GM12878 (cell line): ENCODE results near the gene PTPRM. TPM values are rescaled to one million over a fixed set of nuclear protein-coding genes. Genes with fewer than 3 reads are reported as not detected.

Experiments used
- ATAC-seq: fragments of 200-7000 bp; cut with Tn5 transposase; 3 replicates; pipeline ENCODE4 v1.9.1; 2020; ENCODE audit warnings: mild to moderate bottlenecking, moderate library complexity
- BruUV-seq: library from RNA; stranded (reverse); fragments of 400-500 nt; replicated peaks from 2 replicates; lab custom pipeline; 2021; lab: Mats Ljungman, UMichigan
- CTCF ChIA-PET: fragments of 300-600 bp; sonication (Branson Sonifier 250); formaldehyde crosslinking; extraction: SDS; loops from one replicate; lab custom pipeline; 2021; ENCODE audit warnings: inconsistent platforms; lab: Yijun Ruan, JAX
- POLR2A ChIA-PET: fragments of 350-600 bp; formaldehyde crosslinking; extraction: SDS; loops from one replicate; lab custom pipeline; 2021; ENCODE audit warnings: inconsistent platforms; lab: Charles Lee
- RAD21 ChIA-PET: fragments of 300-600 bp; sonication (Branson Sonifier 250); formaldehyde crosslinking; loops from one replicate; lab custom pipeline; 2023; ENCODE audit warnings: antibody characterized with exemption; ENCODE audit not compliant: unreplicated experiment; lab: Charles Lee
- SMC1A ChIA-PET: fragments of 300-600 bp; sonication (Branson Sonifier 250); formaldehyde crosslinking; loops from one replicate; lab custom pipeline; 2023; ENCODE audit not compliant: unreplicated experiment, uncharacterized antibody; lab: Charles Lee
- DNase-seq: peaks from one replicate; pipeline ENCODE4 v3.0.0-alpha.2; 2011; ENCODE audit warnings: low read depth, low spot score
- FAIRE-seq: peaks from 3 replicates; lab custom pipeline; 2011; peaks lifted over from hg19 to GRCh38; lab: Jason Lieb, UNC
- H2AFZ ChIP-seq: 2 replicates; pipeline ENCODE4 v1.6.0; 2011; ENCODE audit warnings: low read depth, low read length, control low read depth; ENCODE audit not compliant: control insufficient read depth
- H3K27ac ChIP-seq: 2 replicates; pipeline ENCODE4 v1.5.1; 2011; ENCODE audit warnings: control low read depth; ENCODE audit not compliant: control insufficient read depth, insufficient read depth
- H3K27me3 ChIP-seq, 2 experiments: replicated peaks in 1 of 2; 2 replicates each; pipeline versions ENCODE4 v1.6.0 to v1.6.1; 2011; ENCODE audit warnings: low read length in 1 of 2; ENCODE audit not compliant: control insufficient read depth in 2 of 2, insufficient read depth in 2 of 2
- H3K36me3 ChIP-seq, 2 experiments: 2 replicates each; pipeline ENCODE4 v1.5.1; 2011; ENCODE audit warnings: low read length in 1 of 2; ENCODE audit not compliant: control insufficient read depth in 2 of 2, insufficient read depth in 2 of 2
- H3K4me1 ChIP-seq: 2 replicates; pipeline ENCODE4 v1.6.1; 2011; ENCODE audit warnings: mild to moderate bottlenecking, low read length, moderate library complexity, mixed read lengths; ENCODE audit not compliant: control insufficient read depth, insufficient read depth
- H3K4me2 ChIP-seq: 2 replicates; pipeline ENCODE4 v1.6.0; 2011; ENCODE audit warnings: control low read depth; ENCODE audit not compliant: control insufficient read depth, insufficient read depth
- H3K4me3 ChIP-seq: fragments of 200-600 bp; sonication (generic); 2 replicates; pipeline ENCODE4 v1.5.1; 2016
- H3K79me2 ChIP-seq: 2 replicates; pipeline ENCODE4 v1.6.0; 2011; ENCODE audit warnings: low read length; ENCODE audit not compliant: control insufficient read depth, insufficient read depth
- H3K9ac ChIP-seq: 2 replicates; pipeline ENCODE4 v1.8.0; 2011; ENCODE audit warnings: low read length, control low read depth, mixed read lengths; ENCODE audit not compliant: control insufficient read depth, insufficient read depth
- H3K9me3 ChIP-seq: replicated peaks from 3 replicates; pipeline ENCODE4 v1.5.1; 2011; ENCODE audit warnings: mild to moderate bottlenecking, low read length; ENCODE audit not compliant: control insufficient read depth, insufficient read depth
- H4K20me1 ChIP-seq: 2 replicates; pipeline ENCODE4 v1.6.0; 2011; ENCODE audit not compliant: control insufficient read depth, insufficient read depth
- ASH2L ChIP-seq: fragments of 300-600, 200-600 bp; sonication (generic); IDR thresholded peaks from 2 replicates; pipeline ENCODE4 v1.6.1; 2017; ENCODE audit warnings: low read depth, mild to moderate bottlenecking, borderline replicate concordance
- BHLHE40 ChIP-seq, 2 experiments: fragments of 450-650 bp in 1 of 2; IDR thresholded peaks; 2 replicates each; pipeline ENCODE4 v1.6.1; 2011 to 2017; ENCODE audit warnings: low read depth in 2 of 2, borderline replicate concordance in 1 of 2, improper control_type of control experiment in 1 of 2, low read length in 1 of 2, mild to moderate bottlenecking in 1 of 2
- BMI1 ChIP-seq: fragments of 450-650 bp; IDR thresholded peaks from 2 replicates; pipeline ENCODE4 v1.6.1; 2016; ENCODE audit warnings: mild to moderate bottlenecking, moderate library complexity, borderline replicate concordance
- CEBPB ChIP-seq, 2 experiments: fragments of 150-350 bp in 1 of 2; IDR thresholded peaks; 2 replicates each; pipeline ENCODE4 v1.6.1; 2012 to 2014; ENCODE audit warnings: low read depth in 2 of 2, low read length in 2 of 2, borderline replicate concordance in 1 of 2, inconsistent platforms in 1 of 2
- CHD4 ChIP-seq: fragments of 200-600 bp; sonication (generic); IDR thresholded peaks from 2 replicates; pipeline ENCODE4 v1.6.1; 2016; ENCODE audit warnings: mild to moderate bottlenecking
- DPF2 ChIP-seq: fragments of 450-650 bp; IDR thresholded peaks from 2 replicates; pipeline ENCODE4 v1.6.1; 2017; ENCODE audit warnings: mild to moderate bottlenecking
- FOXK2 ChIP-seq: fragments of 450-650 bp; IDR thresholded peaks from 2 replicates; pipeline ENCODE4 v1.6.1; 2017; ENCODE audit warnings: mild to moderate bottlenecking, moderate library complexity
- IKZF2 ChIP-seq, 2 experiments: fragments of 450-650 bp; IDR thresholded peaks; 2 replicates each; pipeline ENCODE4 v1.6.1; 2017; ENCODE audit warnings: mild to moderate bottlenecking in 2 of 2, moderate library complexity in 2 of 2
- MXI1 ChIP-seq: fragments of 150-350 bp; IDR thresholded peaks from 2 replicates; pipeline ENCODE4 v1.6.1; 2011; ENCODE audit warnings: low read depth, mild to moderate bottlenecking, inconsistent platforms, low read length, improper control_type of control experiment
- RELA ChIP-seq: fragments of 450-650 bp; IDR thresholded peaks from 2 replicates; pipeline ENCODE4 v1.8.0; 2014; ENCODE audit warnings: borderline replicate concordance; ENCODE audit not compliant: partially characterized antibody
- WGBS: methylation state at CpG from one replicate; pipeline ENCODE4 v1.1.6; 2016; ENCODE audit warnings: low lambda C conversion rate; ENCODE audit not compliant: insufficient replicate concordance, insufficient coverage; ENCODE audit errors: missing lambda C conversion rate; 5-methylcytosine and 5-hydroxymethylcytosine counted together
- in situ Hi-C: fragments of 300-500 bp; cut with MboI; formaldehyde crosslinking; loops from 9 replicates; pipeline ENCODE4 v1.14.3; 2018; ENCODE audit warnings: mixed read lengths
- intact Hi-C: fragments of 100-400 bp; cut with micrococcal nuclease; formaldehyde crosslinking; loops from one replicate; pipeline ENCODE4 v1.14.2; 2022; ENCODE audit not compliant: unreplicated experiment
- polyA plus RNA-seq, 11 experiments: library from polyadenylated mRNA; depleted of rRNA in 4 of 11; unstranded in 6 of 11; stranded (reverse) in 5 of 11; fragments of >200 nt; fragmentation: Nextera tagmentation in 4 of 11; fragmentation: Illumina TruSeq in 1 of 11; extraction: Ambion mirVana in 4 of 11; extraction: Trizol in 1 of 11; gene quantifications; 1 replicate in 1 of 11; 2 replicates in 10 of 11; pipeline versions ENCODE4 v1.2.1 to v1.2.3, GENCODE V29; 2011 to 2016; ENCODE audit warnings: inconsistent platforms in 2 of 11, missing spikeins in 2 of 11, low read depth in 1 of 11
- total RNA-seq, 4 experiments: library from RNA; depleted of rRNA in 3 of 4; stranded (reverse); fragments of >200 nt in 3 of 4; fragmentation: Illumina TruSeq in 1 of 4; extraction: Trizol in 1 of 4; gene quantifications; 2 replicates each; pipeline versions ENCODE4 v1.2.1 to v1.2.3, GENCODE V29; 2013 to 2021
- TF ChIP-seq, protein P1 (sequence below): IDR thresholded peaks from 2 replicates; pipeline ENCODE4 v1.6.1; 2011; ENCODE audit warnings: low read depth, mild to moderate bottlenecking, low read length, moderate library complexity, borderline replicate concordance; ENCODE audit errors: extremely low read depth
- TF ChIP-seq, protein P2 (sequence below): fragments of 450-650 bp; IDR thresholded peaks from 2 replicates; pipeline ENCODE4 v1.6.1; 2017; ENCODE audit warnings: mild to moderate bottlenecking

Gene PTPRM
- total and polyA plus RNA-seq, 10 of the 15 experiments (the other 5 are each of a cell fraction or from before 2014, with no cell fraction given): 0.07 to 22.6 (median 0.60) TPM

DNA sequence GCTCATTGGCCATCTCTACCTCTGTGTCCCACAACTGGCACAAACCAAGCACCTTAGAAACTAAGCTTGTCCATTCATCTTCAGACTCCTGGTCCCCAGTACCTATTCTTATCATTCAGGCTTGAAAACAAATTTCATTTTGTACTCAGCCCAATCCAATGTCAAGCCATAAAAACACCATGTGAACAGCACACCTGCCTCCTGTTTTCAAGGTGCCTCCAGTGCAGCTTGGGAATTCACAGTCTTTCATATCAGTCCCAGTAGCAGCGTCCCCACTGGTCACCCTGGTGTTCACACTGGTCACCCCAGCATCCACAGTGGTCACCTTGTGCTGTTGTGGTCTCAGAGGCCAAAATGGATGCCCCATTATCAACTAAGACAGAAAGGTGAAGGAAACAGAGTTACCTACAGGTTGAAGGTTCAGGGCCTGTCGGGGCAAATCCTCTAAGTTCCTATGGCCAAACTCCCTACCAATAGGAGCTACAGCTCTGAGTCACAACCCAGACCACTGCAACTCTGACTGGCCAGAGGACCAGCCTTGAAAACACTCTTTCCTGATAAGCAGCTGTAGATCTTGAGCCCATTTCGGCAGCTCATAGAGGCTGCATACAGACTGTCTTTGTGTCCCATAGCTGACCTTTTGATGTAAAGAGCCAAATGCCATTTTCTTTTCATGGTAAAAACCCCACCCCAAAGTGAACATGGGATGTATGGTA is 782.6 kb downstream of the PTPRM start:
- H3K9me3 ChIP-seq: no peaks in the 10 kb centered on the region
- FAIRE-seq: no peak
- ChIA-PET POLR2A (no interaction called here), CTCF (no interaction called here), RAD21 (no interaction called here), SMC1A (no interaction called here)
- H3K79me2 ChIP-seq: no peaks in the 10 kb centered on the region
- no peak overlapping the region for H3K9ac ChIP-seq
- H3K27ac ChIP-seq: no peak overlapping the region
- no peaks in the 10 kb centered on the region for H4K20me1 ChIP-seq
- no peak overlapping the region for H3K4me3 ChIP-seq
- H3K27me3 ChIP-seq: no peaks in the 10 kb centered on the region; a peak in 1 of 4 replicates
- H3K4me1 ChIP-seq: no peaks in the 10 kb centered on the region
- no peak overlapping the region for H3K4me2 ChIP-seq
- TF ChIP-seq ASH2L: no peak
- no peak for TF ChIP-seq BMI1
- TF ChIP-seq CEBPB (IDR thresholded peaks at IDR 0.05; ENCODE audit: borderline replicate concordance in 1 of 2, low read depth in 2 of 2, low read length in 2 of 2): no peak
- TF ChIP-seq, all 136 proteins: peak for 0
- intact Hi-C loops: no loop called here
- DNase-seq (no peak), ATAC-seq (no peak)
- no TSS peak for BruUV-seq
- WGBS: 30% methylated on average over 3 of the region's 3 CpGs
- no peak overlapping the region for H2AFZ ChIP-seq
- in situ Hi-C loops: no loop called here
- no peaks in the 10 kb centered on the region for H3K36me3 ChIP-seq

DNA sequence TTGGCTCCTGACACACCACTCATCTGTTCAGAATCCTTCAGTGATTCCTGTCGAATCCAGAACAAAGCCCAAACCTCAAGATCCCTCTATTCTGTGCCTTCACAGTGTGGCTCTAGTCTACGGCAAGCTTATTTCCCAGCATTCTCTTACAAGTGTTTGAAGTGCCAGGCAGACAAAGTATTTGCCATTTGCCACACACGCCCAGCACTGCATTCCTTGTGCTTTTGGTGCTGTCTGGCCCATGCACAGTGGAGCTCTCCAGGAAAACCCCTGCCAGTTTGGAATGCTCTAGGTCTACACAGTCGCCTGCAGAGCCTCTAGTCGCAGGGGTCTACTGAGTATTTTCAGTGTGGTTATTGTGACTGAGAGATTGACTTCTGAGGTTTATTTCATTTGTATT is 783.5 kb downstream of the PTPRM start:
- FAIRE-seq (no peak), DNase-seq (no peak), ATAC-seq (no peak)
- Histone ChIP-seq H3K79me2 (no peaks in the 10 kb centered on the region), H2AFZ (no peak overlapping the region), H3K9me3 (no peaks in the 10 kb centered on the region), H3K4me2 (no peak overlapping the region), H3K27ac (no peak overlapping the region), H3K9ac (no peak overlapping the region), H3K4me1 (no peaks in the 10 kb centered on the region), H3K4me3 (no peak overlapping the region), H4K20me1 (no peaks in the 10 kb centered on the region), H3K27me3 (no peaks in the 10 kb centered on the region; a peak in 1 of 4 replicates), H3K36me3 (no peaks in the 10 kb centered on the region)
- ChIA-PET RAD21 (no interaction called here), POLR2A (no interaction called here), SMC1A (no interaction called here), CTCF (no interaction called here)
- WGBS: 20% methylated on average over 5 of the region's 5 CpGs
- no TSS peak for BruUV-seq
- in situ Hi-C loops: no loop called here
- intact Hi-C loops: no loop called here
- no peak for TF ChIP-seq MXI1
- TF ChIP-seq, protein P1, sequence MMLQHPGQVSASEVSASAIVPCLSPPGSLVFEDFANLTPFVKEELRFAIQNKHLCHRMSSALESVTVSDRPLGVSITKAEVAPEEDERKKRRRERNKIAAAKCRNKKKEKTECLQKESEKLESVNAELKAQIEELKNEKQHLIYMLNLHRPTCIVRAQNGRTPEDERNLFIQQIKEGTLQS: no peak
- TF ChIP-seq CHD4: no peak
- TF ChIP-seq DPF2: no peak
- no peak for TF ChIP-seq FOXK2
- TF ChIP-seq RELA: no peak
- TF ChIP-seq, protein P2, sequence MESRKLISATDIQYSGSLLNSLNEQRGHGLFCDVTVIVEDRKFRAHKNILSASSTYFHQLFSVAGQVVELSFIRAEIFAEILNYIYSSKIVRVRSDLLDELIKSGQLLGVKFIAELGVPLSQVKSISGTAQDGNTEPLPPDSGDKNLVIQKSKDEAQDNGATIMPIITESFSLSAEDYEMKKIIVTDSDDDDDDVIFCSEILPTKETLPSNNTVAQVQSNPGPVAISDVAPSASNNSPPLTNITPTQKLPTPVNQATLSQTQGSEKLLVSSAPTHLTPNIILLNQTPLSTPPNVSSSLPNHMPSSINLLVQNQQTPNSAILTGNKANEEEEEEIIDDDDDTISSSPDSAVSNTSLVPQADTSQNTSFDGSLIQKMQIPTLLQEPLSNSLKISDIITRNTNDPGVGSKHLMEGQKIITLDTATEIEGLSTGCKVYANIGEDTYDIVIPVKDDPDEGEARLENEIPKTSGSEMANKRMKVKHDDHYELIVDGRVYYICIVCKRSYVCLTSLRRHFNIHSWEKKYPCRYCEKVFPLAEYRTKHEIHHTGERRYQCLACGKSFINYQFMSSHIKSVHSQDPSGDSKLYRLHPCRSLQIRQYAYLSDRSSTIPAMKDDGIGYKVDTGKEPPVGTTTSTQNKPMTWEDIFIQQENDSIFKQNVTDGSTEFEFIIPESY: no peak
- no peak for TF ChIP-seq IKZF2 (IDR thresholded peaks at IDR 0.05)
- TF ChIP-seq BHLHE40 (IDR thresholded peaks at IDR 0.05; ENCODE audit: borderline replicate concordance in 1 of 2, low read depth in 2 of 2, low read length in 1 of 2): no peak
